ENCODE data around the gene MROH8. TPM values are rescaled to one million over a fixed set of nuclear protein-coding genes. Genes with fewer than 3 reads are reported as not detected.

MROH8 gene
- total and polyA plus RNA-seq, 2 of the 13 experiments (the other 11 are each of a cell fraction or from before 2014, with no cell fraction given): 2.6 to 5.5 TPM

DNA sequence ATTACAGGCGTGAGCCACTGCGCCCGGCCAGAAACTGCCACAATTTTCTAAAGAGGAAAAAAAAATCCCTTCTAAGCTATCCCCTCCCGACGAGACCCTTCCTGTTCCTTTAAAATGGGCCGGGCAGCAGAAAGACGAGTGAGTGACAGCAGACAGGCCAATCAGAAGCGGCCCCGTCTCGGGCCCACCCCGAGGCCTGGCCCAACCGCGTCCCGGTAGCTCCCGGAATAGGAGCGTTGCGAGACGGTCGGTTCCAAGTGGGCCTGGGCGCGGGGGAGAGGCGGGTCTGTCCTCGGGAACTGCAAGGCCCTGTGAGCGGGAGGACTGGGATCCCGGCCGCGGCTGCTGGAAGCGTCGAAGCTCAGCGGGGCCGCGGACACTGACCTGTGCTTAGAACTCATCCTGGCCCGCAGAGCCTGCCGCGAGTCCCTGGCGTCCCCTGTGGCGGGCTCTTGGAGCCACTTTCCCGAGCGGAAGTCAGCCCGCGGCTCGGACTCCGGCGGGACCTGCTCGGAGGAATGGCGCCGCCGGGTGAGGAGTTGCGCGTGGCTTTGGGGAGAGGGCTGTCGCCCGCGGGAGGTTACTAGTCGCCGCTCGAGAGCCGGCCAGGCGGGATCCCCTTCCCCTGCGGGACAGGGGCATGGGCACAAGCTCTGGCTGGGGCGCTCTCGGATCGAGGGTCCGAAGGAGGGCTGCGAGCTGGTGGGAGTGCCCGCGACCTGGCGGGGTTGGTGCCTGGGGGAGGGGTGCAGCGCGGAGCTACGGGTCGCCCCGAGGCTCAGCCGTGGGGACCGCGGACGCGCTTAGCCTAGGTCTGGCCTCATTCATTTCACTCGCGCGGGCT lies at the start of gene MROH8, which contains the start of gene RPN2 (continued):
- TF ChIP-seq, protein P1, sequence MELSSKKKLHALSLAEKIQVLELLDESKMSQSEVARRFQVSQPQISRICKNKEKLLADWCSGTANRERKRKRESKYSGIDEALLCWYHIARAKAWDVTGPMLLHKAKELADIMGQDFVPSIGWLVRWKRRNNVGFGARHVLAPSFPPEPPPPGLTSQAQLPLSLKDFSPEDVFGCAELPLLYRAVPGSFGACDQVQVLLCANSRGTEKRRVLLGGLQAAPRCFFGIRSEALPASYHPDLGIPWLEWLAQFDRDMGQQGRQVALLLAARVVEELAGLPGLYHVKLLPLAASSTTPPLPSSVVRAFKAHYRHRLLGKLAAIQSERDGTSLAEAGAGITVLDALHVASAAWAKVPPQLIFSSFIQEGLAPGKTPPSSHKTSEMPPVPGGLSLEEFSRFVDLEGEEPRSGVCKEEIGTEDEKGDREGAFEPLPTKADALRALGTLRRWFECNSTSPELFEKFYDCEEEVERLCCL (CRISPR knock-in tag; IDR thresholded peaks at IDR 0.05; ENCODE audit: borderline replicate concordance): no peak; the same call in 1 of the 2 replicates
- TF ChIP-seq, protein P2, sequence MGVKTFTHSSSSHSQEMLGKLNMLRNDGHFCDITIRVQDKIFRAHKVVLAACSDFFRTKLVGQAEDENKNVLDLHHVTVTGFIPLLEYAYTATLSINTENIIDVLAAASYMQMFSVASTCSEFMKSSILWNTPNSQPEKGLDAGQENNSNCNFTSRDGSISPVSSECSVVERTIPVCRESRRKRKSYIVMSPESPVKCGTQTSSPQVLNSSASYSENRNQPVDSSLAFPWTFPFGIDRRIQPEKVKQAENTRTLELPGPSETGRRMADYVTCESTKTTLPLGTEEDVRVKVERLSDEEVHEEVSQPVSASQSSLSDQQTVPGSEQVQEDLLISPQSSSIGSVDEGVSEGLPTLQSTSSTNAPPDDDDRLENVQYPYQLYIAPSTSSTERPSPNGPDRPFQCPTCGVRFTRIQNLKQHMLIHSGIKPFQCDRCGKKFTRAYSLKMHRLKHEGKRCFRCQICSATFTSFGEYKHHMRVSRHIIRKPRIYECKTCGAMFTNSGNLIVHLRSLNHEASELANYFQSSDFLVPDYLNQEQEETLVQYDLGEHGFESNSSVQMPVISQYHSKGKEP (CRISPR knock-in tag; IDR thresholded peaks at IDR 0.05): no peak
- peak; percentile 100 for TF ChIP-seq NFYB (CRISPR knock-in tag; IDR thresholded peaks at IDR 0.05)
- peak; percentile 29; the same call in 1 of the 2 replicates for TF ChIP-seq CEBPB (IDR thresholded peaks at IDR 0.05; ENCODE audit: borderline replicate concordance, low read depth, low read length)
- TF ChIP-seq, protein P3, sequence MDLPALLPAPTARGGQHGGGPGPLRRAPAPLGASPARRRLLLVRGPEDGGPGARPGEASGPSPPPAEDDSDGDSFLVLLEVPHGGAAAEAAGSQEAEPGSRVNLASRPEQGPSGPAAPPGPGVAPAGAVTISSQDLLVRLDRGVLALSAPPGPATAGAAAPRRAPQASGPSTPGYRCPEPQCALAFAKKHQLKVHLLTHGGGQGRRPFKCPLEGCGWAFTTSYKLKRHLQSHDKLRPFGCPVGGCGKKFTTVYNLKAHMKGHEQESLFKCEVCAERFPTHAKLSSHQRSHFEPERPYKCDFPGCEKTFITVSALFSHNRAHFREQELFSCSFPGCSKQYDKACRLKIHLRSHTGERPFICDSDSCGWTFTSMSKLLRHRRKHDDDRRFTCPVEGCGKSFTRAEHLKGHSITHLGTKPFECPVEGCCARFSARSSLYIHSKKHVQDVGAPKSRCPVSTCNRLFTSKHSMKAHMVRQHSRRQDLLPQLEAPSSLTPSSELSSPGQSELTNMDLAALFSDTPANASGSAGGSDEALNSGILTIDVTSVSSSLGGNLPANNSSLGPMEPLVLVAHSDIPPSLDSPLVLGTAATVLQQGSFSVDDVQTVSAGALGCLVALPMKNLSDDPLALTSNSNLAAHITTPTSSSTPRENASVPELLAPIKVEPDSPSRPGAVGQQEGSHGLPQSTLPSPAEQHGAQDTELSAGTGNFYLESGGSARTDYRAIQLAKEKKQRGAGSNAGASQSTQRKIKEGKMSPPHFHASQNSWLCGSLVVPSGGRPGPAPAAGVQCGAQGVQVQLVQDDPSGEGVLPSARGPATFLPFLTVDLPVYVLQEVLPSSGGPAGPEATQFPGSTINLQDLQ (CRISPR knock-in tag; IDR thresholded peaks at IDR 0.05): peak; percentile 85; the same call in 1 of the 2 replicates
- TF ChIP-seq FOXP1 (IDR thresholded peaks at IDR 0.05): no peak
- no peak for TF ChIP-seq FOXP1 (CRISPR knock-in tag; IDR thresholded peaks at IDR 0.05)
- no peak for TF ChIP-seq HHEX (CRISPR knock-in tag; IDR thresholded peaks at IDR 0.05)
- TF ChIP-seq SIN3B (IDR thresholded peaks at IDR 0.05; ENCODE audit: low read length): no peak; the same call in none of the 2 replicates
- TF ChIP-seq, protein P4, sequence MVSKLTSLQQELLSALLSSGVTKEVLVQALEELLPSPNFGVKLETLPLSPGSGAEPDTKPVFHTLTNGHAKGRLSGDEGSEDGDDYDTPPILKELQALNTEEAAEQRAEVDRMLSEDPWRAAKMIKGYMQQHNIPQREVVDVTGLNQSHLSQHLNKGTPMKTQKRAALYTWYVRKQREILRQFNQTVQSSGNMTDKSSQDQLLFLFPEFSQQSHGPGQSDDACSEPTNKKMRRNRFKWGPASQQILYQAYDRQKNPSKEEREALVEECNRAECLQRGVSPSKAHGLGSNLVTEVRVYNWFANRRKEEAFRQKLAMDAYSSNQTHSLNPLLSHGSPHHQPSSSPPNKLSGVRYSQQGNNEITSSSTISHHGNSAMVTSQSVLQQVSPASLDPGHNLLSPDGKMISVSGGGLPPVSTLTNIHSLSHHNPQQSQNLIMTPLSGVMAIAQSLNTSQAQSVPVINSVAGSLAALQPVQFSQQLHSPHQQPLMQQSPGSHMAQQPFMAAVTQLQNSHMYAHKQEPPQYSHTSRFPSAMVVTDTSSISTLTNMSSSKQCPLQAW (CRISPR knock-in tag; IDR thresholded peaks at IDR 0.05): peak; percentile 59; the same call in 1 of the 2 replicates
- TF ChIP-seq, protein P5, sequence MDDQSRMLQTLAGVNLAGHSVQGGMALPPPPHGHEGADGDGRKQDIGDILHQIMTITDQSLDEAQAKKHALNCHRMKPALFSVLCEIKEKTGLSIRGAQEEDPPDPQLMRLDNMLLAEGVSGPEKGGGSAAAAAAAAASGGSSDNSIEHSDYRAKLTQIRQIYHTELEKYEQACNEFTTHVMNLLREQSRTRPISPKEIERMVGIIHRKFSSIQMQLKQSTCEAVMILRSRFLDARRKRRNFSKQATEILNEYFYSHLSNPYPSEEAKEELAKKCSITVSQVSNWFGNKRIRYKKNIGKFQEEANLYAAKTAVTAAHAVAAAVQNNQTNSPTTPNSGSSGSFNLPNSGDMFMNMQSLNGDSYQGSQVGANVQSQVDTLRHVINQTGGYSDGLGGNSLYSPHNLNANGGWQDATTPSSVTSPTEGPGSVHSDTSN (CRISPR knock-in tag; IDR thresholded peaks at IDR 0.05; ENCODE audit: borderline replicate concordance): peak; percentile 97
- TF ChIP-seq, protein P6, sequence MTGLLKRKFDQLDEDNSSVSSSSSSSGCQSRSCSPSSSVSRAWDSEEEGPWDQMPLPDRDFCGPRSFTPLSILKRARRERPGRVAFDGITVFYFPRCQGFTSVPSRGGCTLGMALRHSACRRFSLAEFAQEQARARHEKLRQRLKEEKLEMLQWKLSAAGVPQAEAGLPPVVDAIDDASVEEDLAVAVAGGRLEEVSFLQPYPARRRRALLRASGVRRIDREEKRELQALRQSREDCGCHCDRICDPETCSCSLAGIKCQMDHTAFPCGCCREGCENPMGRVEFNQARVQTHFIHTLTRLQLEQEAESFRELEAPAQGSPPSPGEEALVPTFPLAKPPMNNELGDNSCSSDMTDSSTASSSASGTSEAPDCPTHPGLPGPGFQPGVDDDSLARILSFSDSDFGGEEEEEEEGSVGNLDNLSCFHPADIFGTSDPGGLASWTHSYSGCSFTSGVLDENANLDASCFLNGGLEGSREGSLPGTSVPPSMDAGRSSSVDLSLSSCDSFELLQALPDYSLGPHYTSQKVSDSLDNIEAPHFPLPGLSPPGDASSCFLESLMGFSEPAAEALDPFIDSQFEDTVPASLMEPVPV (CRISPR knock-in tag; IDR thresholded peaks at IDR 0.05): peak; percentile 97
- TF ChIP-seq, protein P7, sequence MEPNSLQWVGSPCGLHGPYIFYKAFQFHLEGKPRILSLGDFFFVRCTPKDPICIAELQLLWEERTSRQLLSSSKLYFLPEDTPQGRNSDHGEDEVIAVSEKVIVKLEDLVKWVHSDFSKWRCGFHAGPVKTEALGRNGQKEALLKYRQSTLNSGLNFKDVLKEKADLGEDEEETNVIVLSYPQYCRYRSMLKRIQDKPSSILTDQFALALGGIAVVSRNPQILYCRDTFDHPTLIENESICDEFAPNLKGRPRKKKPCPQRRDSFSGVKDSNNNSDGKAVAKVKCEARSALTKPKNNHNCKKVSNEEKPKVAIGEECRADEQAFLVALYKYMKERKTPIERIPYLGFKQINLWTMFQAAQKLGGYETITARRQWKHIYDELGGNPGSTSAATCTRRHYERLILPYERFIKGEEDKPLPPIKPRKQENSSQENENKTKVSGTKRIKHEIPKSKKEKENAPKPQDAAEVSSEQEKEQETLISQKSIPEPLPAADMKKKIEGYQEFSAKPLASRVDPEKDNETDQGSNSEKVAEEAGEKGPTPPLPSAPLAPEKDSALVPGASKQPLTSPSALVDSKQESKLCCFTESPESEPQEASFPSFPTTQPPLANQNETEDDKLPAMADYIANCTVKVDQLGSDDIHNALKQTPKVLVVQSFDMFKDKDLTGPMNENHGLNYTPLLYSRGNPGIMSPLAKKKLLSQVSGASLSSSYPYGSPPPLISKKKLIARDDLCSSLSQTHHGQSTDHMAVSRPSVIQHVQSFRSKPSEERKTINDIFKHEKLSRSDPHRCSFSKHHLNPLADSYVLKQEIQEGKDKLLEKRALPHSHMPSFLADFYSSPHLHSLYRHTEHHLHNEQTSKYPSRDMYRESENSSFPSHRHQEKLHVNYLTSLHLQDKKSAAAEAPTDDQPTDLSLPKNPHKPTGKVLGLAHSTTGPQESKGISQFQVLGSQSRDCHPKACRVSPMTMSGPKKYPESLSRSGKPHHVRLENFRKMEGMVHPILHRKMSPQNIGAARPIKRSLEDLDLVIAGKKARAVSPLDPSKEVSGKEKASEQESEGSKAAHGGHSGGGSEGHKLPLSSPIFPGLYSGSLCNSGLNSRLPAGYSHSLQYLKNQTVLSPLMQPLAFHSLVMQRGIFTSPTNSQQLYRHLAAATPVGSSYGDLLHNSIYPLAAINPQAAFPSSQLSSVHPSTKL (CRISPR knock-in tag; IDR thresholded peaks at IDR 0.05): peak; percentile 9

Data from HepG2 (cell line).